ENCODE data around the gene NKD1.

The NKD1 gene

GRCh38 chr16:50629334-50629733 lies 81.1 kb downstream of the NKD1 start:
- DNase-seq (ENCODE audit: low read depth in 2 of 2), result no peak

- DNase-seq (ENCODE audit: low read depth in 2 of 2), result no peak
Observed at GRCh38 chr16:50630394-50631020, 82.3 kb downstream of the NKD1 start.

GRCh38 chr16:50631249-50631984 lies 83.2 kb downstream of the NKD1 start:
- no peak for DNase-seq (ENCODE audit: low read depth in 2 of 2)

- no peak for DNase-seq (ENCODE audit: low read depth in 2 of 2)
Observed at GRCh38 chr16:50631985-50632576, 83.9 kb downstream of the NKD1 start.

GRCh38 chr16:50632927-50633800 lies 85.0 kb downstream of the NKD1 start:
- no peak for DNase-seq (ENCODE audit: low read depth in 2 of 2)

GRCh38 chr16:50634090-50634489 lies 85.9 kb downstream of the NKD1 start:
- DNase-seq (ENCODE audit: low read depth in 2 of 2), result no peak

GRCh38 chr16:50634947-50635346 lies 86.8 kb downstream of the NKD1 start:
- DNase-seq (ENCODE audit: low read depth in 2 of 2), result no peak

GRCh38 chr16:50635505-50636392 lies 87.6 kb downstream of the NKD1 start:
- DNase-seq (ENCODE audit: low read depth in 2 of 2), result no peak

- DNase-seq (ENCODE audit: low read depth in 2 of 2), result no peak
Observed at GRCh38 chr16:50636753-50637374, 88.7 kb downstream of the NKD1 start.

GRCh38 chr16:50637716-50638602 lies 89.8 kb downstream of the NKD1 start:
- no peak for DNase-seq (ENCODE audit: low read depth in 2 of 2)

- DNase-seq (ENCODE audit: low read depth in 2 of 2), result no peak
Observed at GRCh38 chr16:50638816-50639670, 90.8 kb downstream of the NKD1 start.

GRCh38 chr16:50640391-50640790 lies 92.2 kb downstream of the NKD1 start:
- no peak for DNase-seq (ENCODE audit: low read depth in 2 of 2)

- no peak for DNase-seq (ENCODE audit: low read depth in 2 of 2)
Observed at GRCh38 chr16:50640919-50641817, 93.0 kb downstream of the NKD1 start.

GRCh38 chr16:50641818-50642187 lies 93.6 kb downstream of the NKD1 start:
- no peak for DNase-seq (ENCODE audit: low read depth in 2 of 2)

- DNase-seq (ENCODE audit: low read depth in 2 of 2), result no peak
Observed at GRCh38 chr16:50642349-50642748, 94.2 kb downstream of the NKD1 start.

- DNase-seq (ENCODE audit: low read depth in 2 of 2), result no peak
Observed at GRCh38 chr16:50643192-50643591, 95.0 kb downstream of the NKD1 start.

GRCh38 chr16:50644245-50644644 lies 96.0 kb downstream of the NKD1 start:
- no peak for DNase-seq (ENCODE audit: low read depth in 2 of 2)

GRCh38 chr16:50644729-50645128 lies 96.5 kb downstream of the NKD1 start:
- no peak for DNase-seq (ENCODE audit: low read depth in 2 of 2)
